Astrocyte of the hippocampus (primary cell): ENCODE results near the gene ENDOU.

ENCODE experiments used
- DNase-seq: peaks from one replicate; pipeline ENCODE4 v3.0.0; 2011; ENCODE audit warnings: low read depth, low spot score

ENDOU gene

DNA sequence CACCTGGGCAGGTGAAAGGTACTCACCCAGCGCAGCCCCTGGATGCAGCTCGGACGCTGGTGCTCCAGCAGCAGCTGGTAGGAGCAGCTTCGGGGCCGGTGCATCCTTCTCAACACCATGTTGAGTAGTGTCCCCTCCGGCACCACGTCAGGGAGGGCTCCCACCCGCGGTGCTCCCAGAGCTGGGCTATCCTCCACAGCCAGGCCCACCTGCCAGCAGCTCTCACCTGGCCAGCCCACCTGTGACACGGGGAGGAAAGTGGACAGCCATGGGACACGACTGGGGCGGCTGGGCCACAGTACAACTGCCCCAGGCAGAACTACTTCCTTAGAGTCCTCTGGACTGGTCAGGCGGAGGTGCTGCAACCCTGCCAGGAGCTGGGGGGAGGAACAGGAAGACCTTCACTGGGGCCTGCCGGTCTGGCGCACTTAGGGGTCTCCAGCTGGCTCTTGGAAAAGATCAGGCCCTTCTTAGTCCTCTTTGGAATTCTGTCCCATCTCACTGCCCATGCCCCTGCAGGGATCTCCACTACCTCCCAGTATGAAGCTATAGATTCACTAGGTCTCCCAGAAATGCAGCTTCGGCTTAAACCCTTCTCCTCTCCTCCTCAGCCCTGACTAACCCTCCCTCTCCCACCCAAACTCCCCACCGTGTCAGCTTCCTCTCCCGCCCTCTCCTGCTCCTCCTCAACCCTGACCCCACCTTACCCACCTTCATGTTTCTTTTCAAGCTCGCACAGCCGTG is 32.7 kb upstream of the ENDOU start:
- no peak for DNase-seq

DNA sequence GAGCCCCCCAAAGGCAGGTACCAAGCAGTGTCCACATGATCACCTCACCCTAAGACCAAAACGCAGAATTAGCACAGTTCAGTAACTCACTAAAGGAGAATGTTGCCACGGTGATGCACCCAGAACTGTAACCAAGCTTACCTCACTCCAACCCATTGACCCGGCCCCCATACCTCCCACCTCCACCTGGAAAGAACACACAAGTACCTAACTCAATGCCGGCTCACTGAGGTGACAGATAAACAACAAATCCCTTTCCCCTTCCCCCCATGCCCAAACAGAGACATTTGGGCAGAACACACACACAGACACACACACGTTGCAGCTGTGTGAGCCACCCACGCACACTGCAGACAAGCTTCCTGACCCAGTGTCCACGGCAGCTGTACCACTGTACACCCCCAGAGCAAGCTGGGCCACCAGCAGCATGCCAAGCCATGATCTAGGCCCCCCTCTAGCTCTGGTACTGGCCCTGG is 32.1 kb upstream of the ENDOU start:
- DNase-seq, result no peak

DNA sequence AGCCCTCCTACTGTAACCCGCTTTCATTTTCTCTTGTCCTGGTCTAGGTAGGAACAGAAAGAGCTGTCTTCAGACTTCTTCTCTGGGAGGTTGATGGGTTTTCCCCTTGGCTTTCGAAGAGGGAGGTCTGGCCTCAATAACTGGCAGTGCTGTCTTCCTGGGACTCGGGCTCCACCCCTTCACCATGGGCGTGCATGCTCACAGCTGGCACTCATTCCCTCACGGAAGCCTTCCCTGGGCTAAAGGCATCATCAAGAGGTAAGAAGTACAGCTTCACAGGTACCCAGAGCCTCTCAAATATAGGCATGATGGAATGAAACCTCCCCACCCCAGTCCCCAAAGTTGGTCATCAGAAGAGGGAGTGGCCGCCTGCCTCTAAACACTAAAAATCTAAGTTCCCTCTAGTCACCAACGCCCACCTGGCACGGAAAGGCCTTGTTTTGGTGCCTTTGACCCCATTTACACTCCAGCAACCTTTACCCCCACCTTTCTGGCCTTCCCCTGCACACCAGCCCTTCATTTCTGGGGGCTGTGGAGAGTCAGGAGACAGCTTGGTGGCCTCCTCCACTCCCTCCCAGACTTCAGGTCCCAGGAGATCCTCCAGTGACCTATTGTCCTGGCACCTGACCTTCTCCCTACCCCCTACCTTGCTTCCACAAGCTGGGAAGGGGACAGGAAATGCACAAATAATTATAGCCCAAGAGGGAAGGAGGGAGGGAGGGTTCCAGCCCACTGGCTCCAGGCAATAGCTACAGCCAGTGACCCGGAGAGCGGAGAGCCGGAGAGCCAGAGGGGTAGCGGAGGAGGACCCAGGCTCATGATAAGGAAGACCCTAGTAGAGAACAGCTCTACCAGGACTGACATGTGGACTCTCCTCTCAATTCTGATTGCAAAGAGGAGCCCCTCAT is 30.6 kb upstream of the ENDOU start:
- no peak for DNase-seq

DNA sequence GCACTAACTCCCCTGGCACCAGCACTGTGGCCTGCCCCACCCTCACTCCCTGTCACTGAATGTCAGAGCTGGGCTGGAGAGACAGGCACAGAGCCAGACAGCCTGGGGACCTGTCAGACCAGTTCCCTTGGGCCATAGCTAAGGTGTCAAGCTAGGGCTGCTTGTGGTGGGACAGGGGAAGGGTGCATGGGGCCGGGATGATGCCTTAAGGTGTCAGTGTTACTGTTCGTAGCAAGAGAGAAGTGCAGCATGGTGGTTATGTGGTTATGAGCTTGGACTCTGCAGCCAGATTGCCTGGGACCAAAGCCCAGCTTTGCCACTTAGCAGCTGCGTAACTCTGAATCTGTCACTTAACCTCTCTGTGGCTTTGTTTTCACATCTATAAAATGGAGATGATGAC is 29.6 kb upstream of the ENDOU start:
- peak; percentile 22 for DNase-seq

DNA sequence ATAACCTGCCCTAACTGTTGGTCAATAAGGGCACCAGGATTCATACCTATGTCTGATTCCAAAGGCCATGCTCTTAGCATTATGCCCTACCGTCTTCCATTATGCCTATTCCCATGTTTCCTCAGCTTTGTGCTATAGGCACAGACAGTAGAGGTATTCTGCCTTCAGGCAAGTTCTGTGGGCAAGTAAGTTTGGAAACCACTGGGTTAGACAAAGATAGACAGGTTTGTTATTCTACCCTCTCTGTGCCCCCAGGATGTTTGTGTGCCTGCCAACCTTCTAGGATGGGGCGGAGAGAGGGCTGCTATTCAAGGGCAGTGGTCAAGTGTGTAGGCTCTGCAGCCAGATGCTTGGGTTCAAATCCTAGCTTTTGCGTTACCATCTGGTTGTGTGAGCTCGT is 28.8 kb upstream of the ENDOU start:
- DNase-seq, result peak; percentile 40

DNA sequence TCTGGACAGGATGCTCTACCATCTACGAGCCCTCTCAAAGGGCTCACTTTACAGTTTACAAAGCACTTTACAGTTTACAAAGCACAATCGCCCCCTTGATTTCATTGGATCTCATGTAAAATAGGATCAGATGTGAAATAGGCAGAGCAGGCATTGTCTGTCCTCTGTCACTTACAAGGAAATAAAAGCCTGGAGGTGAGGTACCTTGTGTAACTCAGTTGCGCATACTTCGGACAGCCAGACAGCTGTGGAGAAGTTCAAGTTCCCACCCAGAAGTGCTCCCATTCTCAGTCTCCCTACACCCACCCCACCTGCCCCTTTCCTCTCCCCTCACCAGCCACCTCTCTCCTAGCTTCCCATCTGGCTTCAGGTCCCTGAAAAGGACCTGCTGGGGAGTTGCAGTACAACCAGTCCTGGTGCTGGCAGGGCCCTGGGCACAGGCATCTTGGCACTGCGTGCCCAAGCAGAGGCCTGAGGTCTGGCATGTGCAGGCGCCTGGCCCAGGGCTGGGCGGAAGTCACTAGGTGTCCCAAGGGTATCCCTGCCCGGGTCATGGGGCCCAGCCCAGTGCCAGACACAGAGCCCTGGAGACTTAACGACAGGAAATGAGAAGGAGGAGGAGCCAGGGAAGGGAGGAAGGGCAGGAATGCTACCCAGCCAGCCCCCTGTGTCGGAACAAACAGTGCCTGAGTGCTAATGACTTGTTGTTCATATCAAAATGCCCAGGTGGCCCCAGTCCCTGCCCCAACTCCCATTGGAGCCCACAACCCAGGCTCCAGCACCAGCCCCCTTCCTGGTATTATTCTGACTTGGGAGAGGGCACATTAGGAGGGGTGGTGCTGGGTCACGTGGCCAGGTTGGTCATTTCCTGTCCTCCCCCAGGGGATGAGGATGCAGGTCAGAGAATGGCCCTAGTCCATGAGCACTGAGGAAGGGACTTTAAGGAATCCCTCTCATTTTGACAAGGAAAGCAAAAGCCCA is 28.0 kb upstream of the ENDOU start:
- DNase-seq, result peak; percentile 20

DNA sequence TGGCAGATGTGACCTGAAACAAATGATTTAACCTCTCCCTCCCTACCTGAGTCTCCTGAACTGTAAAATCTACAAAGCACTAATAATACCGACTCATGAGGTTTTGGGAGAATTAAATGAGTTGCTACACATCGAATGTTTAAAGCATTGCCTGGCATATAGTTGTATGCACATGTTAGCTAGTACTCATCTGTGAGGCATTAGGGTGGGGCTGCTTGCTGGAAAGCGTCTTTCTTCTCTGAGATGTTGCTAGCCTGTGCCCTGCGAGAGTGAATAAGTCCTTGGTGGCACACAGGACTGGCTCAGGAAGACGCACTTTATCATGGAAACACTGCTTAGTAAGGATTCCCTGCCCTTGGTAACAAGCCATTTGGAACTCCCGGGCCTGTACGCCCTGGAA is 27.3 kb upstream of the ENDOU start:
- peak; percentile 29 for DNase-seq

DNA sequence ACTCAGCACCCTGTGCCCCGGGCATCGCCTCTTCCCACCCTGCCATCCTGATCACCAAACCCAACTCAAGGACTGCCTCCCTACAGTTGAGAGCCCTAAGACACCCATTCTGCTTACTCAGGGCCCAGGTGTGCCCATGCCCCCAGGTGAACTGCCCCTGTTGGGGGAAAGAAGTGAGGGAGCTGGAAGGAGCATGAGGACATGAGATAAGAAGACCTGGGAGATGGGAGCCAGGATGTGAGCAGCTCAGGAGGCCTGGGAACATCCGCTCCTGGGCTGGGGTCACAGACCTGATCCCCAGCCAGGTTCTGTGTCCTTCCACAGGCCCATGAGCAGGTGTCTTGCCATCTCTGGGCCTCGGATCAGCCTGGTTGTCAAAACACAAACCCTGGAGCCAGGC is 26.8 kb upstream of the ENDOU start:
- no peak for DNase-seq

DNA sequence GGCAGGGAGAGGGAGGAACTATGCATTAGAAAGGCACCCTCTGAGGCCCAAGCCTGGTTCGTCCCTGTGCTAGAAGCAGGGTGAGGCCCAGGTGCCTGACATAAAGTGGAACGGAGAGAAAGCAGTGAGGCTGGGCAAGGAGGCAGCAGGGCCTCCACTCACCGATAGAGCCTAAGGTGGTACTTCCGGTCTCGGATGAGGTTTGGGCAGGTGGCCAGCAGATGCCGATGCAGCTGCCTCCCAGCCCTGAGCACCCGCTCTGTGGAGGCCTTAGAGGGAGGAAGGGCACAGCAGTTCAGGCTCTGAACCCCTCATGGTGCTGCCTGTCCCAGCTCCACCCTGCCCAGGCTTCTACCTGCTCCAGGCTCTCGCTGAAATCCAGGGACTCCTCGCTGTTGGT is 26.3 kb upstream of the ENDOU start:
- DNase-seq, result no peak

DNA sequence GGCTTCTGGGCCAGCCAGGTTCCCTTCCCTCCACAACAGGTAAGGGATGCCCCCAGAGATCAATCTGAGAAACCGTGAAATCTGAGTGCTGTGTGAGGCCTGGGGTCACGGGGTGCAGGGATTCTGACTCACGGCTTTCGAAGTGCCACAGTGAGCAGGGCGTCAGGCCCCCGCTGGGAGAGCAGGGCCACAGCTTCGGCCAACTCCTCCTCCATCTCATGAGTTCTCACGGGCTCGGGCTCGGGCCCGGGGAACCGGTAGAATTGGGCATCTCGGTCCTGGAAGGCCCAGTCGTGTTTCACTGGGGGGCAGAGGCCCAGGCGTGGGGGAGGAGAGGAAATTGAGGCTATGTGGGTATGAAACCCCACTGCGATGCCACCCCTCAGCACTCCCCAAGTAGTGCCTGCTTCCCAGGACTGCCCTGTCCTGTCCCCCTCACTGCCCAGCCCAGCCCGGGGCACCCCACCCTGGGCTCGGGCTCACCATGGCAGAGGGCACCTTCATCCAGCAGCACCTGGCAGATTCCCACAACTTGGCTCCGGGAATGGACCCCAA is 25.7 kb upstream of the ENDOU start:
- no peak for DNase-seq

DNA sequence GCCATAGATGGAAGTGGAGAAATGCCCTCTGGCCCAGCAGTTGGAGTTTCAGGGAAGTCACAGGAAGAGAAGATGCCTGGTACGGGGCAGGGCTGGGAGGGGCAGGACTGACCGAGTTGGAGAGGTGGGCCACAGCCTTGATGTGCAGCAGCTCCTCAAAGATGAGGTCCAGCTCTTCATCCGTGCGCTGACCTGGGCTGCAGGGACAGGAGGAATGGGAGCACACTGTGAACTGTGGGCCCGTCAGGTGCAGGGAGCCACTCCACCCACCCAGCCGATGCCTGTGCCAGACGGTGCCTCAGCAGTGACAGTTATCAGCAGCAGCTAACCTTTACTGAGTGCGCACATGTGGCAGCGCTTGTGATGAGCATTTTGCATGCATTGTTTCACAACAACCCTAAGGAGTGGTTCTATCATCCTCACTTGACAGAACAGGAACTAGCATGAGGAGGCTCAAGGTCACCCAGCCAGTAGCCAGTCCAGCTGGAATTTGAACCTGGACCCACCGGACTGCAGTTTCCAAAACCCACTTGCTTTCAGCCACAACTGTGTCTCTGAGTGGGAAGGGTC is 25.0 kb upstream of the ENDOU start:
- no peak for DNase-seq

DNA sequence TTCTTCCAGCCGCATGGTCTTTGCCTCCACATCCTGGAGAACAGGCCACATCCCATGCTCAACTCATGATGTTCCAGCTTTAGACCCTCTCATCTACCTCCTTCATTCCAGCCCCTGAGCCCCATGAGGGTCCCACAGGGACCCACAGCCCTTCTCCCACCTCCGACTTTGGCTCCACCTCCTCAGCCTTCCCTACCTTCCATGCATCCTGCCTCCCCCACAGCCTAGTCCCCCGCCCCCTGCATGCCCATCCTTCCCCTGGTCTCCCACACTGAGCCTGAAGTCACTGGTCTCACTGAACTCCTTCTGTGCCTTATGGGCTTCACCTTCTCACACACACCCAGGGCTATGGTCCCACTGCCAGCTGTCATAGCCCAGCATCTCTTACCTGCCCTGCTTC is 23.6 kb upstream of the ENDOU start:
- DNase-seq, result no peak

DNA sequence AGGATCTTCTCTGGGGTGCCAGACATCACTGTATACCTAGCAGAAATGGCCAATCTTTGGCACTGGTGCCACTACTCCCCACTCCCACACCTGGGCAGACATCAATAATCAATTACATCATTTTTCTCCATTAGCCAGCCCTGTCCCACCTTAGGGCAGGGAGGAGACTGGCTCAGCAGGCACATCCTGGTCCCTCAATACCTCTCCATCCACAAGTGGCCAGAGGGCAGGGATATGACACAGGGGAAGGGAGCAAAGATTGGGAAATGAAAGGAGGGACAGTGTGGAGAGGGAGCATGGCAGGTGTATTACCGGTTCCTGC is 23.2 kb upstream of the ENDOU start:
- no peak for DNase-seq

DNA sequence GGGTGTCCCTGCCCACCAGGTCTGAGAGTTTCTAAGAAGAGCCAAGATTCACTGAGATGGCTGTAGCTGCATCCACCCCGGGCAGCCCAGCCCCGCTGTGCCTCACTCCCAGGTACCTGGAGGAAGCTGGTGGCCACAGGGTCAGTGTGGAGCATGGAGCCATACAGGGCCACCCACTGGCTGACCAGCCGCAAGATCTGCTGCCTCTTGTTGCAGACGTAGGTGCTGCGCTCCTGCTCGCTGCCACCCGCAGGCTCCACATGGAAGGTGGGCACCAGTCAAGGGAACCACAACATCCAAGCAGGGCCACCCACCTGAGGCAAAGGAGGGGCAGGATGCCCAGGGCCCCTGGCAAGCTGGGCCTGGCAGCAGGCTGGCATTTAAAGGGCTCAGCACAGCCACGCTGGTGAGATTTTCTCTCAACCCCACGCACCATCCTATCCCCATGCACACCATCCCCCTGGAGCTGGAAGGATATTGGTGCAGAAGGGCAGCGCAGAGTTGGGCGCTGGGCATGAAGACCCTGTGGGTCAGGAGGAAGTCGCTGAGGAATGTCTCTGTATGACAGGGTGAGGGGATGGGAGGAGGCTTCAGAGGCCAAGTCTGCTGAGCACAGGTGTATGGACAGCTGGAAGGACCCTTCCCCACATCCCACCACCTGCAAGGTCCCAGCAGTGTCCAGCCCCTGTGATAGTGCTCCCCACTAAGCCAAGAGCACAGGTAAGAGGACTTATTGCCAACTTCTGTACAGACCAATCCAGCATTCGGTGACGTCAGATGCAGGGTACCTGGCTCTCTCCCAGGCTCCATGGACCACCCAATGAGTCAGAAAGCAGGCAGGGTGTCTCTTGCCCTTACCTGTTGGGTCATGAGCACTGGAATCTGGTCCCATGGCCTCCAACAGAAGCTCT is 22.6 kb upstream of the ENDOU start:
- no peak for DNase-seq

DNA sequence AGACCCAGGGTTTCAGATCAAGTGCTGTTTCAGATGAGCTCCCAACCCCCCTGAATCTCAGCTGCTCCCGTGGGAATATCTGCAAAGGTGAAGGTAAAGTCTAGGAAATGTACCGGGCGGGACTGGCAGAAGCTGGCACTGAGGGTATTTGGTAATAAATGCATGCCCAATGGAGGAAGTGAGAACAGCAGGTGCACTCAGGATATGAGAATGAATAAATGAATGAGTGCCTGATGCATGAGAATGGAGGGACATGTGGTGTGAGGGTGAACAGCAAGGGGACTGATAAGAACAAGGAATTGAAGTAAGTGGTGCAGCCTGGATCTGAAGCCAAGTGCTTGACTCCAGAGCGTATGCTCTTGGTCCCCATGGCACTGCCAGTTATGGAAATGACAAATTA is 21.8 kb upstream of the ENDOU start:
- no peak for DNase-seq

DNA sequence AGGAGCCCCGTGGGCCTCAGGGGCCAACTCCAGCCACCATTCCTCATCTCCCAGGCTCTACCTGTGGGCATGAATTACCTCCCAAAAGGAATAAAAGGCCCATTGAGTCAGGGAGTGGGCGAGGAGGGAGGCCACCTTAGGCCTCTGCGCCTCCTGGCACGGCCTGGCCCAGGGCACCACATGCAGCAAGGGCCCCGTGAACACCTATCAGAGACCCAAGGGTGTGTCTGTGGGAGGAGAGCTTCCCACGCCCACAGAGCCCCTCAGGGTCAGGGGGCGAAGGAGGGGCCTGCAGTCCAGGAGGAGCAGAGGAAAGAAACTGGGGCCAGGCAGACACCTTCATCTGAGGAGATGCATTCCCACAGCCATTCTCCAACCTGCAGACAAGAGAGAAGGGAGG is 21.2 kb upstream of the ENDOU start:
- no peak for DNase-seq

DNA sequence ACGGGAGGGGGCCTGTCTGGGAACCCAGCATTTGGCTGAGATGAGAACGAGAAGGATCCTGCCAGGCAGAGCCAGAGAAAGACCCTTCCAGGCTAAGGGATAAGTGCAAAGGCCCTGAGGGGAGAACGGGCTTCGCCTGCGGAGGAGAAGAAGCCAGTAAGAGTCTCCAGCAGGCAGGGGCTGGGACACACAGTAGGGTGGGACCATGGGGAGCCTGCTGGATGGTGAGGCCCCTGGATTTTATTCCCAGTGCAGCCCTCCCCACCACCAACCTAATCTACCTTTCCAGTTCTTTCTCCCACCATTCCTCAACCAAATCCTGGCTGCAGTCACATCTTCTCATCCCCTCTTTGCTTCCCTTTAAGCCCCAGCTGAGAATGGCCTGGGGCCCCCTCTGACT is 20.8 kb upstream of the ENDOU start:
- no peak for DNase-seq

DNA sequence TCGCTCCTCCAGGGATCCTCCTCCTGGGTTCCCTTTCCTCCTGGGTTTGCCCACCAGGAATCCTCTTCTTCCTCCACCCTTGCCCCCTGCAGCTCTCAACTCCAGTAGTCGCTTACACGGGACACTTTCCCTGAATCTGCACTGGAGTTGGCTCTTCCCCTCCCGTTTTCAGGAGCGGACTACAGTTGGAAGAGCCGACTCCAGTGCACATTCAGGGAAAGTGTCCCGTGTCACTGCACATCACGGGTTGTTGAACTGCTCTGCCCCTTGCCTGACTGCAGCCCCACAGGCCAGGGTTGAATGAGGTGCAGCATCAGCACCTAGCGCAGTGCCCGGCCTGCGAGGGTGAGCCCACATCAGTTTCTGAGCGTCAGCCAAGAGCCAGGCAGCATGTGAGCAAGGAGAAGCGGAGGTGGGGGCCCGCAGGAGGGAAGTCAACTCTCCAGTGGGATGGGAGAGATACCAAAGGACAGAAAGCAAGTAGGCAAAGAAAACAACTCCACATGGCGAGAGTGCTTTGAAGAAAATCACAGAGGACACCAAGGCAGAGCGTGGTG is 20.3 kb upstream of the ENDOU start:
- peak; percentile 18 for DNase-seq

DNA sequence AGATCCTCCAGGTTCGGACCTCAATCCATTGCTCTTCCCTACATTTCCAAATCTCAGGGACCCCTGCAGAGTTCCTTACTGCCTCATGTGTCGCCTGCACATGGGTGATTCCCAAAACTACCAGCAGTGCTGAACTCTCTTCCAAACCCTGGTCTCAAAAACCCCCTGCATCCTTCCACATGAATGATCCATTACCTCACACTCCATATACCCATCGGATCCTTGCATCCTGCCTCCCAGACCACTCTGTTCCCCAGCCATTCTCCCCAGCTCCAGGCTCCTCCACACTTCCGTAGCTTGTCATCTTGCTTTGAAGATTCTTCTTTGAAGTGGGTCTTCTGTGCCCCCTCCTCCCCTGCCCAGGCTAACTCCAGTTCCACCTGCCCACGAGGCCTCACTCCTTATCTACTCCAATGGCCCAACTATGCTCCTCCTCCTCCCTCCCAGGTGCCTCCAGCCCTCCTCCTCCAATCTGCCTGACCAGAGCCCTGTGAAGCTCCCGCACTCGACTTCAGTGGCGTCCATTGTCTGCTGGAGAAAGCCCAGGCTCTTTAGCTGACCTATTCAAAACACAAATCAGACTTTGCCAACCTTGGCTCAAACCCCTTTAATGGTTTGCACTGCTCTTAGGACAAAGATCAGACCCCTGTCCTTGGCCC is 19.6 kb upstream of the ENDOU start:
- DNase-seq, result no peak
